AG08395 (cell line): ENCODE data around the gene AAR2.

Source experiments
- DNase-seq: peaks from one replicate; pipeline ENCODE4 v3.0.0; 2012; ENCODE audit warnings: mixed read lengths, low spot score

AAR2 gene, protein sequence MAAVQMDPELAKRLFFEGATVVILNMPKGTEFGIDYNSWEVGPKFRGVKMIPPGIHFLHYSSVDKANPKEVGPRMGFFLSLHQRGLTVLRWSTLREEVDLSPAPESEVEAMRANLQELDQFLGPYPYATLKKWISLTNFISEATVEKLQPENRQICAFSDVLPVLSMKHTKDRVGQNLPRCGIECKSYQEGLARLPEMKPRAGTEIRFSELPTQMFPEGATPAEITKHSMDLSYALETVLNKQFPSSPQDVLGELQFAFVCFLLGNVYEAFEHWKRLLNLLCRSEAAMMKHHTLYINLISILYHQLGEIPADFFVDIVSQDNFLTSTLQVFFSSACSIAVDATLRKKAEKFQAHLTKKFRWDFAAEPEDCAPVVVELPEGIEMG

DNA sequence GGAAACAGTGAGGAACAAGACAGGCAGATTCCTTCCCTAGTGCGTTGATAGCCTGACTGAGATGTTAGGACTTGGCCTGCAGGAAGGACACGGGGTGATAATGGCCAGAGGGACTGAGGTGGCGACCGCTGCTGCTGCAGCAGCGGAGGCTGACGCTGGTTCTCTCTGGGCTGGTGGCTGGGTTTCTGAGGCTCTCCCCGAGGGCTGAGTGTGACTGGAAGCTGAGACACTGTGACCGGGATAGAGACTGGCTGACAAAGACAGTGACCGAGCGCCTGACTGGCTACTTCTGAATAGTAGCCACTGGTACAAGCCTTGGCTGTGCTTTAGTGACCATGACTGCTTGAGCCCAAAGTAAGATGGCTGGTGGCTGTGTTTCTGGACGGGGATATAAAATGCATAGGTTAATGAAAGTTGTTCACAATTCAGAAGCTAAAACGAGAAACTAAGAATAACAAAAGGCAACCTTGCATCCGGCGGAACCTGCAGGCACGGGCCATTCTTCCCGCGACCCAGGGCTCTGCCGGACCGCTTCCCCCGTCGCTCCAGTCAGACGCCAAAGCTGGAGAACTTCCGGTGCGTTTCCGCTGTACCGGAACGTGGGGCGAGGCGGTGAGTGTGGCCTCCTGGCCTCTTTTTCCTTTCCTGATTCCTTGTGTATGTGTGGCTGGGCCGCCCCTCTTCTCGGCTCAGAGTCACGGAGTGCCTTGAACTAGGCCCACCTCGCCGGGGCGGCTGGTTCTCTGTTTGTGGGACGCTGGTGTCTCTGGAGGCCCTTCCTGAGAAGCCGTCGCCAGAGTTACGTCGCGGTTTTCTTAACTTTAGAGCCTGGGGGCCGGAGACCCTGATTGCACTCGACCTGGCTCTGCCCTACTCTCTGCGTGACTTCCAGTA is at the start of gene AAR2:
AAR2 (plus strand) TSS at position 587 of the 894 bp plus-strand sequence. CDS start 3,391 bp downstream, outside the sequence.
- peak; percentile 89 for DNase-seq

DNA sequence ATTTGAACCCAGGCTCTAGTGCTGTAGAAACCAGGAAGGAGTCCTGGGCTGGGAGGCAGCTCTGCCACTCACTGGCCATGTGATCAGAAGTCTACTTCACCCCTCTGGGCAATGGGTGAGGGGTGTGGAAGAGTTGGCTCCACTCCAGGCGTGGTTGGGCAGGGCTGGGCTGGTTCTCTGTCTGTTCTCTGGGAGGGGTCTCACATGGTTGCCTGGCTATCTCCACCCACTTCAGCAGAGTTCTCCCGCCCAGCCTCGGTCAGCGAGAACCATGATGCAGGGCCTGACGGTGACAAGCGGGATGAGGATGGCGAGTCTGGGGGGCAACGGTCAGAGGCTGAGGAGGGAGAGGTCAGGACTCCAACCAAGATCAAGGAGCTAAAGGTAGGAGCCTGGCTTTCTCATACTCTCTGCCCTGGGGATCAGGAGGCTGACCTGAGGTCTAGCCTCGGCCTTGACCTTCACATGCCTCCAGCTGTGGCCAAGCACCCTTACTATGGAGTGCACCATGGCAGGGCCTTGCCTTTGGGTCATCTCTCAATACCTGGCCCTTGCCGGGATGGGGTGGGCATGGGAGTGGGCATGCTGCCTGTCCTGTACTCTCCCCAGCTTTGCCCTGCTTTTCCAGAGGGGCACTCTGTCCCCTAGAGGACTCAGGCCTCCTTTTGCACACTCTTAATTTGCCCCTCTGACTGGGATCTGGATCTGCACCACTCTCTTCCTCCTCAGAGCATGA is 42.1 kb upstream of the AAR2 start:
- DNase-seq, result no peak

DNA sequence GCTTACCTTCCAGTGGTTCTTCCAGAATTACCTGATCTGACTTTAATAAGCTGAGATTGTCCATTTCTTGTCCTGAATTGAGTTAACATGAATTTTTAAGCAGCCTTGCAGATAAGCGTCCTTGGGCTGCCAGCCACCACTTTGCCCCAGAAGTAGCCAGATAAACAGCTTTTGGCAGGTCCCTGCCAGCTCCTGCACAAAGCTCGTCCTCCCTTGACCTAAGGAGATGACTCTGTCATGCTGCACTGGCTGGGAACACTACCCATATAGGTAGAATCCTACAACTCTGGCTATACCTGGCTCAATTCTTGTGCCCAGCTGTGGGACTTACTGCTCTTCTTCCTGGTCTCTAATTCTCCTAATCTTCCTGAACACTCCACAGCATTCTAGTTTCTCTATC is 39.6 kb upstream of the AAR2 start:
- DNase-seq, result no peak

DNA sequence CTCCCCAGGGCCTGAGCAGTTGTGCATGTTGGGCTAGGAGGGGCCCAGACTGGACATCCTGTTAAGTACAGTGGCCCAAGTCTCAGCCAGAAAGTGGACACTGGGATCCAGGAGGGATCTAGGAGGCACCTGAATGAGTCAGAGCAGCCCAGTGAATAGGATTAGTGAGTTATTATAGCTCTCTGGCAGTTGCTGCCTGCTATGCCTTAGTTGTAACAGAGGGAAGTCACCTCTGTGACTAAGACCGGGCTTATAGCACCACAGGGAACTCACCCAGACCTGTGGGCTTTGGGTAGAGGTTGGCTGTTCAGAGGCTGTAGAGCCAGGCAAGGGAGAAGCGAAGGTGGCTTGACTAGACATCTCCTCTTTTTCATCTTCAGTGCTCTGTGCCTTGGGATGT is 39.0 kb upstream of the AAR2 start:
- DNase-seq, result no peak

DNA sequence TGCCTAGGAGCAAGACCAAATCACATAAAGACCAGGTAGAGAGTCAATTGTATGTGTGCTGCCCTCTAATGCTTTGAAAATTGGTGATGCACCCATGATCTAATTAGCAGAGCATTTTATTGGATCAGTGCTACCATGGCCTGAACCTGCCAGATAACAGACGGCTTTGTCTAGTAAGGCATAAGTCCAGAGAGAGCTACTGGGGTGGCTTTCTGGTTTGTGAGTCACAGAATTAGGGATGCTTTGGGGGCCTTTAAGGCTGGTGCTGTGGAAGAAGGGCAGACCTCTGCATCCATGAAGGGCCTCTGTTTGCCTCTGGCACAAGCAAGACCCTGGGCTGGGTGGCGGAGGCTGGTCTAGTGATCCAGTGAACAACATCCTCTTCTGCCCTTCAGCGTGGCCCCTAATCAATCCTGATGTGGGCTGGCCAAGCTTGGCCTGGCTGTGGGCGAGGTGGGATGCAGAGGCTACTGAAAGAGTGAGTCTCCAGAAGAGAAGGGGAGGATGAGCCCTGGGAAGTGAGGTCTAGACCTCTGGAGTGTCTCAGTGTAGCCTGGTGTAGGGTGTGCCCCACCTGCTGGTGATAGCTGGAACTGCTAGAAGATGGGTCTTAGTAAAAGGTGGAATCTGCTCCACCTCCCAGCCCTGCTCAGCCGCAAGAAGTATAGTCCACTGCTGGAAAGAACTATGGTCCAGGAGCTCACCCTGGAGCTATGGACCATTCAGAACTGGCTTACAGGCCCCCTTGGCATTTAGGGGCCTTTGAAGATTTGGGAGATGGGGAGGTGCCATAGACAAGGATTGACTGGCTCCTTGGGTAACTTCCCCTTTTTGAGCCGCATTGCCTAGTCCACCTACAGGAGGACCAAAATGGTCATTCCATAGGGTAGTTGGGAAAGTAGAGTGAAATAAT is 36.7 kb upstream of the AAR2 start:
- DNase-seq, result peak; percentile 91

DNA sequence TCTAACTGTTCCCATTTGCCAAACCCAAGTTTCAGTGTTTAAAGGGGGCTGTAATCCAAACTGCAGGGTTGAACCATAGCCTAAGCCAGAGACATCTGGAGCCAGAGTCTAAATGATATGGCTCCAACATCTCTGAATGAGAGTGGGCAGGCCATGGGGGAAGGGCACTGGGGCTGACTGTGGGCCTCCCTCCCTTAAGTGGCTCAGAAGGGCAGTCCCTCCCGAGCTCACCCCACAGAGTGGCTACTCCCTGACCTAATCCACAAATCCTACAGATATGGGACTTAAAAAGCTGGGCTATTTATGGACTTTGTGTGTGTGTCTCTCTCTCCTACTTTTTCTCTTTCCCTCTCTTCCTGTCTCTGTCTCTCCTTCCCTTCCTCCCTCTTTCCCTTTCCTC is 35.8 kb upstream of the AAR2 start:
- no peak for DNase-seq

DNA sequence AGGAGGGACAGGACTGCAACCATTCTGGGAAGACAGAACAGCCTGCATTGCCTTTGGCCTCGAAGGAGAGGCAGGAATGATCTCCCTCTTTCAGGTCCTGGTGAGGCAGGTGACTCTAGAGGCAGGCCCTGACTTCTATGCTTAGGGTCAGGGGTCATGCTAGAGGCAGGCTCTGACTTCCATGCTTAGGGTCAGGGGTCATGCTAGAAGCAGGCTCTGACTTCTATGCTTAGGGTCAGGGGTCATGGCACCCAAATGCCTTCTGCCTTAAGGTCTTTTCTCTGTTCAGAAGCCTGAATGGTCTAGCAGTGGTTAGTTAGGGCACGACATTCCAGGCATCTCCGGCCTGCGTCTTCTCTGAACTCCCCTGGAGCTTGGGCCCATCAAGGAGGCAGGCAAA is 35.1 kb upstream of the AAR2 start:
- DNase-seq, result no peak

DNA sequence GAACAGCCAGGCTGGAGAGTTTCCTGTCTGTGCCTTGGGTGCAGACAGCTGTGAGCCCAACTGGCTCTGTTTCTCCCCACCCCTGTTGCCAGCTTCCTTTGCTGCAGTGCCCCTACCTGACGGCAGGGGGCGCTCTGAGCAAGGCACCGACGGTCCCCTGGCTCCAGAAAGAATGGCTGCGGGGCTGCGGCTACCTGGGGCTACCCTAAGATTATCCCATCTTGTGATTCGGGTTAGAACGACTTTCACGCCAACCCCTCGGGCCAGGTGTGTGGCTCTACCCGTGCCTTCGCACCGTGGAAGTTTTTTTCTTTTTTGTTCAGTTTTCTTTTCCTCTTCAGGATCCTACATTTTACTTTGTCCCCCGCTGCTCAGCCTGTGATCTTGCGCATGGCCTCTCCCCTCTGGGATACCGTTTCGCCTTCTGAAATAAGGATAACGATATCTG is 33.4 kb upstream of the AAR2 start:
- DNase-seq, result peak; percentile 89

DNA sequence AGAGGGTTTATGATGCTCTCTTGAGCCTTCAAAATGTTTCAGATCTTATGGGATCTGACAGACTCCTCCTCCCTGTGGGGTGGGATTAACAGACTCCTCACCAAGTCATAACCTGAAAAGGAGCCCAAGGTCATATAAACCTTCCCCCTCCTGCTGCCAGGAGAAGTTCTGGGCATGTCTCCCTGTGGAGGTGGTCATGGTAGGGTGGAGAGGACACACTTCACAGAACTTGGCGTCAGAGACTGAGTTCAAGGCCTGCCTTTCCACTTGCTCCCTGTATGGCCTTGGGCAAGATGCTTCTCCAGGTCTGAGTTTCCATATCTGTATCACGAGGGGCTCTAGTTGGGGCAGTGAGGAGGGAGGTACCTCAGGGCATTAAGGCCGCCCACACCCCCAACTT is 32.4 kb upstream of the AAR2 start:
- DNase-seq, result no peak

DNA sequence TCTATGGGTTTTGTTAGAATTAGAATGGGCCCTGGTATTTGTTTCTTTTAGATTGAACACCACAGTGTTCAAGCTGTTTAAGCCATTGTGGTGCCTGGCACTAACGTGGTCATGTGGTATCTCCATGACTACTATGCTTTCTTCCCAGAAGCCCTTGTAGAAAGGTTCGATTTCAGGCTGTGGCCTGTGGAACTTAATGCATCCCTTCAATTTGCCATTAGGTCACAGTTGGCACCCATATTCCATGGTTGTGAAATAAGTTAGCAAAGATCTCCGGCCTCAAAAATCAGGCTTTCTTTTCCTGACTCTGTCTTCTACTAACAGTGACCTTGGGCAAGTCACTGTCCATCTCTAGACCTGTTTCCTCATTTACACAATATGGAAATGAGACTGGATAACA is 31.3 kb upstream of the AAR2 start:
- no peak for DNase-seq

DNA sequence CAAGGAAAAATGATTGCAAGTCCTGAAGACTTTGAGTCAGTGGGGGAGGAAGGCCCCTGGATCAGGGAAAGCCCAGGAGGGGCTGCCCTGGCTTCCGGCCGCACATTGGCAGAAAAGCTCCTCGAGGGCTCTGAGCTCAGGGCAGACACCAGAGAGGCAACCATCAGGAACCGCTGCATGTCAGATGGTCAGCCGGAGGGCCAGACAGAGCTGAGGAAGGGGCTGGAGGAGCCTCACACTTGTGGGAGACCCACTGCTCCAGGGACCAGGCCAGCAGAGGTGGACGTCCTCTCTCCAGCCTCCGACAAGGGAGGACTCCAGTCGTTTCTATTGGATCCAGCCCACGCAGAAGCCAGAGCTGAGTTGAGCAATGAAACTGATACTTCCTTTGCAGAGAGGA is 30.2 kb upstream of the AAR2 start:
- no peak for DNase-seq

DNA sequence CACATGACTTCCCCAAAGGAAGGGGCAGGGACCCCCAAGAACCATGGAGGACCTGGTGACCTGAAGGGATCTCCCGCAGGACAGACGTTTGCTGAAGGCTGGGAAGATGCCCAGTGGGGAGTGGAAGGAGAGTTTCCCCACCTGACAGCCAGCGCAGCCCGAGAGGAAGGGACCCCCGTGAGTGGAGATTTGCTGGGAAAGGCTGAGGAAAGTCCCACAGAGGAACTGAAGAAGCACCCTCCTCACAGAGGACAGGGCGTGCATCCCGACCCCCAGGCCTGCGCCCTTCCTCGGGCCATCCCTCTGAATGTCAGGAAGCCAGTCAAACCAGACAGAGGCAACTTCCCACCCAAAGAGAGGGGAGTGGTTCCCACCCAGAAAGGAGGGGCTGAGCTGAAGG is 29.6 kb upstream of the AAR2 start:
- DNase-seq, result no peak

DNA sequence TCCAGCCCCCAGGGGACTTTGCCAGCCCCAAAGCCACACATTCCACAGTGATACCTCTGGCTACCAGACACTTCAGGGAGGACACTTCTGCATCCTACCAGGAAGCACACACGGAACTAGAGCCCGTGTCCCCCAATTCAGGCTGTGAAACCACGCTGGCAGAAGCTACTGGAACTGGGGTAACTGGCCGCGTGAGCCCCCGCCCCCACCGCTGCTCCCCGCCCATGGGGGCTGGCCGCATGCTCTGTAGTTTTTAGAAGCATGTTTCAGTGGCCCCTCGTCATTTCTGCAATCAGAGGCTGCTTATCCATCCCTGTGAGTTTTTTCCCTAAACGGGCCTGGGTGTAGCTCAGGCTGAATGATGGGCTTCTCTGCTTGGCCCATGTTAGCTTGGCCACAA is 28.7 kb upstream of the AAR2 start:
- no peak for DNase-seq

DNA sequence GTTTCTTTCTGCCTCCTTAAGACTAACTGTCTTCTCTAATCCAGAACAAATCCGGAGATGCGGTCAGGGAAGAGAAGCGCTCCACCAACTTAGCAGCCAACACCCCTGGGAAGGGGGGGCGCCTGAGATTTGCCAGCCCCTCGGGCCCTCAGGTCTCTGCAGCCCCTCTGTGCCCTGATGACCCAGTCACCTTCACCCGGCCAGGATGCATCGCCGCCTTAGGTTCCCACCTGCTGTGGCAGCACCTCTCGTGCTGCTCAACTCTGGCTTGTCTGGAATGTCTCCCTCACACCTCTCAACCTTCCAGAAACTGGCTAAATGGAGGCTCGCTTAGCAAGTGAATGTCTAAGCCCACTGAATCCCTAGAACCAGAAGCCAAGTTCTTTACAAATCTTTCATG is 28.0 kb upstream of the AAR2 start:
- no peak for DNase-seq

DNA sequence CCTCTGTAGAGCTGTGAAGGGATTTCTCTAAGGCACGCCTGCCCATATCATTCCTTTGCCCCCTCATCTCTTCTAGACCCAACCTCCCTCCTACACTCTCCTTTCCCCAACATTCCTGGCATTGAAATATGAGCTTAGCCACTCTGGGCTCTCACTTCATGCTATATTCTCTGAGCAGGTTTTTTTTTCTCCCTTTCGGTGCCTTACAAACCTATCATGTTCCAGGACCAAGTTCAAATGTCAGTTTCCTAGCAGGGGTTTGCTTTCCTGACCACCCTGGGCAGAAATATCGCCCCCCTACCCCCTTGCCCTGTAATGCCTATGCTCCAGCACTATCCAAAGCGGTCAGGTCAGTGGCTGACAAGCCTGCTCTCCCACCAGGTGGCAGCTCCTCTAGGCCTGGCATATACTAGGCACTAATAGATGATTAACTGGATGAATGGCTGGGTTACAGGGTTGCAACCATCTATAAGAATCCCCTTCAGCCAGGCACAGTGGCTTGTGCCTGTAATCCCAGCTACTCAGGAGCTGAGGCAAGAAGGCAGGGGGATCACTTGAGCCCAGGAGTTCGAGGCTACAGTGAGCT is 25.7 kb upstream of the AAR2 start:
- DNase-seq, result no peak

DNA sequence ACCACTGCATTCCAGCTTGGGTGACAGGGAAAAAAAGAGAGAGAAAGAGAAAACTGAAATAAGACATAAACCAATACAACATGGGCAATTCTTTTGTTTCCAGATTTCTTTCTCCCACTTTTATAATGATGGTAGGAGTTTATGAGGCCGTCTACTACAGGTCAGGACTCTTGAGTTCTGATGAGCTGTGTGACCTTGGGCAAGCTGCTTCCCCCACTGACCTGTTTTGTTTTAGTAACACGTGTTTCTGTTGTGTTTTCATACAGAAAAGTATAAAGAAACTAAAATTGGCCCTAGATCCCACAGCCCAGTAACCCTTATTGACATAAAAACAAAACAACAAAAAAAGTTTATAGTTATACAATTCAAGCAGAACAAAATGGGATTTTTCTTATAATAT is 22.9 kb upstream of the AAR2 start:
- no peak for DNase-seq

DNA sequence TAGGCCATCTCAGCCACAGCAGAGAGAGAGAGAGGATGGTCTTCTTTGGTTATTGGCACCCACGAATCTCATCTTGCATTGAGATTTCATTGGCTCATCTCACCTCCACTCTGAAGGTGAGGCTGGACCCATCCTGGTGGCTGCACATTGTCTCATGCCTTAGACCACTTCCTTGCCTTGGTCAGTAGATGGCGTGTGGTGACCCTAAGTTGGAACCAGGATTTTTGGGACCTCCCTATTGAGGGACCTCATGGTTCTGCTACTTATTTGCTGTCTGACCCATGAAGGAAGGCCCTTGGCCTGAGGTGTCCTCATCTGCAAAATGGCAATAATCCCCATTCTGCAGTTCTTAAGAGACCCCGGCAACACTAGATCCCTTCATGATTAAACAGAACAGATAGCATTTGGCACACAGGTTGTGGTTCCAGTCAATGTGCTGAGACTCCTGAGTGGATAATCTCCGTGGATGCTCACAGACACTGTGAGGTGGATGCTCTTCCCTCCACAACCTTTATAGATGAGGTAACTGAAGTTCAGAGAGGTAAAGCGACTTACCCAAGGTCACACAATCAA is 21.5 kb upstream of the AAR2 start:
- DNase-seq, result peak; percentile 40

DNA sequence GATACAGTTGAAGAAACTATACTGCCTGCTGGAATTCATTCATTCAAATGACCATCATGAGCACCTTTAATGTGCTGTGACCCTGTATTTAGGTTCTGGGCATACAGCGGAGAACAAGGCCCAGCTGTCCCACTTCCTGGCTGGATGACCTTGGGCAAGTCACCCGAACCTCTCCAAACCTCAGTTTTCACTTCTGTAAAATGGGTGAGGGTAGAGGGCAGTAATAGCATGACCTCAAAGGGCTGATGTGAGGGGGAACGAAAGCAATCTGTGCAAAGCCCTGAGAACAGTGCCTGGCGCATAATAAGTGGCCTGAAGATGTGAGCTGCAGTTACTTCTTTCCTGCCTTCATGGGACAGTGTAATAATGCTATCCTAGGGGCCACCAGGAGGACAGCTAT is 20.5 kb upstream of the AAR2 start:
- DNase-seq, result no peak

DNA sequence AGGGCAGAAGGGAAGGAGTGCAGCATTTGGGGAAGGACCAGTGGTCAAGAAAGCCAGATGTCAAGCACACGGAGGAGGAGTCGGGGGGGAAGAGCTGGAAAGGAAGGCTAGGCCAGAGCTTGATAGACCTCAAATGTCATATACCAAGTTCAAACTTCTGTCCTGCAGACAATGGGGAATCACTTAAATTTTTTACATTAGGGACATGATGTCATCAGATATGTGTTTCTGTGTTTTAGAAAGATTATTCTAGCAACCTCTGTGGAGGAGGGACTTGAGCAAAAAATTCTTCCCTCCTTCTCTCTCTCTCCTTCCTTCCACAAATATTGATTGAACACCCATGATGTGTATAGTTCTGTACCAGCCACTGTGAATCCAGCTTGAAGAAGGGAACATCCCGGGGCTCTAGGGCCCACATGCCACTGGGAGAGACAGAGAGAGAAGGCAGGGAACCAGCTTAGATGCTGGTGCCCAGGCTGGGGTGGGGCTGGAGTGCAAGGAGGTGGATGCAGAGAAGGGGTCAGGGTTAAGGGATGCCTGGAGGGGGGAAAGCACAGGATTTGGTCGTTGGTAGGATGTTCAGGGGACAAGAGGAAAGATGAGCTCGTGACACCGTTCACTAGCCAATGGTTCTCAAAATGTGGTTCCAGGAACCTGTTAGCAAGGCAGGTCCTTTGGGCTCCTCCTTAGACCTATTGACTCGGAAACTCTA is 19.8 kb upstream of the AAR2 start:
- DNase-seq, result no peak

DNA sequence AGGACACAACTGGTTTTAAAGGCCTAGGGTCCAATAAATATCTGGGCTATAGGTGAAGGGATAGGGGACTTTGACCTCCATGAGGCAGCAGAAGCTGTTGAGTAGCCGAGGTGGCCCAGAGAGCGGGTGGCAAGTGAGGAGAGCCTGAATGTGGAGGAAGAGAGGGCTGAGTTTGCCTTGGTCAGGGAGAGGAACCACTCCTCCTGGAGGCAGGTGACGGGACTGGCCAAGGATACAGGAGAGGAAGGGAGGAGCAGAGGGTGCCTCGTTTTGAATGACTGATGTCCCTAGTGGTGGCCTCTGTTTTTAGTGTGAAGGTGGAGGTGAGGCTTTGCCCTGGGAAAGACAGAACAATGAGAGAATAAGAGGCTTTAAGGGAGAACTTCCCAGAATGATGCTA is 19.1 kb upstream of the AAR2 start:
- no peak for DNase-seq
